RWPE2 (cell line): ENCODE results near the gene UBTF.

Source experiments
- ATAC-seq: fragments of 200-7000 bp; cut with Tn5 transposase; 3 replicates; pipeline ENCODE4 v1.9.1; 2021; ENCODE audit warnings: low read depth
- DNase-seq: peaks from one replicate; pipeline ENCODE4 v3.0.0-alpha.2; 2020; ENCODE audit warnings: low spot score
- H3K27ac ChIP-seq: fragments of 450-650 bp; 2 replicates; pipeline ENCODE4 v1.5.1; 2017; ENCODE audit warnings: mild to moderate bottlenecking; ENCODE audit not compliant: poor library complexity, severe bottlenecking
- H3K27me3 ChIP-seq: fragments of 250-450 bp; sonication (Bioruptor Pico); 2 replicates; pipeline ENCODE4 v1.5.1; 2021; ENCODE audit warnings: mild to moderate bottlenecking, moderate library complexity; ENCODE audit not compliant: insufficient read depth, poor library complexity, severe bottlenecking
- H3K36me3 ChIP-seq: fragments of 250-450 bp; sonication (Bioruptor Pico); 2 replicates; pipeline ENCODE4 v1.5.1; 2020; ENCODE audit warnings: low read depth, mild to moderate bottlenecking, moderate library complexity
- H3K4me1 ChIP-seq: fragments of 250-450 bp; sonication (Bioruptor Pico); 2 replicates; pipeline ENCODE4 v1.5.1; 2021; ENCODE audit warnings: mild to moderate bottlenecking, moderate library complexity; ENCODE audit not compliant: insufficient read depth, poor library complexity, severe bottlenecking
- H3K4me3 ChIP-seq: fragments of 250-450 bp; sonication (Bioruptor Pico); 2 replicates; pipeline ENCODE4 v1.5.1; 2021; ENCODE audit warnings: mild to moderate bottlenecking, moderate library complexity; ENCODE audit not compliant: severe bottlenecking
- H3K9me3 ChIP-seq: fragments of 250-450 bp; sonication (Bioruptor Pico); 2 replicates; pipeline ENCODE4 v1.5.1; 2021; ENCODE audit warnings: mild to moderate bottlenecking, moderate library complexity; ENCODE audit not compliant: severe bottlenecking
- CTCF ChIP-seq: fragments of 450-650 bp; IDR thresholded peaks from one replicate; pipeline ENCODE4 v1.5.1; 2017; ENCODE audit warnings: mild to moderate bottlenecking, moderate library complexity; ENCODE audit not compliant: poor library complexity, severe bottlenecking

UBTF gene

GRCh38 chr17:44174427-44174826 lies 45.0 kb downstream of the UBTF start:
- H3K27ac ChIP-seq, result no peak overlapping the region
- no peaks in the 10 kb centered on the region for H3K27me3 ChIP-seq
- H3K4me3 ChIP-seq, result no peak overlapping the region
- no peaks in the 10 kb centered on the region for H3K4me1 ChIP-seq
- DNase-seq, result no peak
- H3K9me3 ChIP-seq, result no peaks in the 10 kb centered on the region
- no peak for ATAC-seq
- no peak for TF ChIP-seq CTCF
- peaks cover 7% of the 10 kb centered on the region; the same call in 1 of the 2 replicates for H3K36me3 ChIP-seq

GRCh38 chr17:44171931-44172455 lies 47.5 kb downstream of the UBTF start:
- ATAC-seq (no peak), DNase-seq (no peak)
- no peaks in the 10 kb centered on the region for H3K9me3 ChIP-seq
- no peak for TF ChIP-seq CTCF
- no peak overlapping the region for H3K4me3 ChIP-seq
- no peak overlapping the region for H3K27ac ChIP-seq
- H3K27me3 ChIP-seq, result no peaks in the 10 kb centered on the region
- H3K4me1 ChIP-seq, result no peaks in the 10 kb centered on the region
- no peaks in the 10 kb centered on the region for H3K36me3 ChIP-seq

GRCh38 chr17:44170499-44171201 lies 48.8 kb downstream of the UBTF start, which contains the start of gene ASB16:
ASB16 (plus strand) TSS chr17:44170704; CDS start chr17:44170790, 86 bp downstream.
- Histone ChIP-seq H3K27ac (no peak within 1 kb of the TSS), H3K36me3 (no peaks in the 10 kb centered on the region), H3K27me3 (no peaks in the 10 kb centered on the region), H3K9me3 (no peaks in the 10 kb centered on the region), H3K4me3 (no peak within 1 kb of the TSS), H3K4me1 (no peaks in the 10 kb centered on the region)
- TF ChIP-seq CTCF, result no peak
- DNase-seq (no peak), ATAC-seq (no peak)

- Histone ChIP-seq H3K27ac (no peak overlapping the region), H3K4me3 (no peak overlapping the region), H3K9me3 (no peaks in the 10 kb centered on the region), H3K4me1 (no peaks in the 10 kb centered on the region), H3K36me3 (no peaks in the 10 kb centered on the region), H3K27me3 (no peaks in the 10 kb centered on the region)
- DNase-seq, result no peak
- no peak for TF ChIP-seq CTCF
- no peak for ATAC-seq
Observed at GRCh38 chr17:44170135-44170498, 49.4 kb downstream of the UBTF start.

GRCh38 chr17:44167181-44167861 lies 52.2 kb downstream of the UBTF start:
- H3K36me3 ChIP-seq, result peaks cover 7% of the 10 kb centered on the region
- no peak for TF ChIP-seq CTCF
- no peaks in the 10 kb centered on the region for H3K9me3 ChIP-seq
- H3K4me1 ChIP-seq, result no peaks in the 10 kb centered on the region
- DNase-seq (no peak), ATAC-seq (no peak)
- no peak overlapping the region for H3K4me3 ChIP-seq
- H3K27me3 ChIP-seq, result no peaks in the 10 kb centered on the region
- H3K27ac ChIP-seq, result no peak overlapping the region
